Measurements from ENCODE around the gene COX8C. TPM values are rescaled to one million over a fixed set of nuclear protein-coding genes. Genes with fewer than 3 reads are reported as not detected.
A peak's percentile ranks its signal among the peaks of the same experiment; 100 is the strongest.

Gene COX8C
- total and polyA plus RNA-seq, 9 of the 15 experiments (the other 6 are each of a cell fraction or from before 2014, with no cell fraction given), result not detected

GRCh38 chr14:93369713-93370266 lies 22.8 kb downstream of the COX8C start:
- H3K9me3 ChIP-seq (replicated peaks; ENCODE audit: control insufficient read depth, insufficient read depth, low read depth, low read length), result no peaks in the 10 kb centered on the region
- FAIRE-seq (no peak), ATAC-seq (no peak), DNase-seq (ENCODE audit: extremely low read depth in 1 of 4, low spot score in 3 of 4) (no peak)
- H3K9me1 ChIP-seq (ENCODE audit: control insufficient read depth, insufficient read depth, low read length), result no peaks in the 10 kb centered on the region
- no peaks in the 10 kb centered on the region for H3K4me1 ChIP-seq (replicated peaks in 1 of 2; ENCODE audit: control insufficient read depth in 2 of 2, insufficient read depth in 2 of 2, low read length in 2 of 2)
- TF ChIP-seq RREB1 (CRISPR knock-in tag; IDR thresholded peaks at IDR 0.05), result no peak
- no peak for TF ChIP-seq SRF (CRISPR knock-in tag; IDR thresholded peaks at IDR 0.05)
- no peak for TF ChIP-seq SAP30 (IDR thresholded peaks at IDR 0.05; ENCODE audit: borderline replicate concordance, insufficient read depth, low read depth, low read length, poor library complexity, severe bottlenecking)
- TF ChIP-seq ZBED1 (IDR thresholded peaks at IDR 0.05), result no peak
- TF ChIP-seq ATF4 (CRISPR knock-in tag; IDR thresholded peaks at IDR 0.05), result no peak
- no peak for TF ChIP-seq MAZ (CRISPR knock-in tag; conservative IDR thresholded peaks at IDR 0.05 in 1 of 2, IDR thresholded peaks at IDR 0.05 in 1 of 2)
- no peak for TF ChIP-seq NFIX (CRISPR knock-in tag; IDR thresholded peaks at IDR 0.05; ENCODE audit: low read depth)
- no peak for TF ChIP-seq GABPA (tag; conservative IDR thresholded peaks at IDR 0.05; ENCODE audit: low read depth)
- TF ChIP-seq HMBOX1 (IDR thresholded peaks at IDR 0.05), result peak; percentile 84
- POLR2A ChIA-PET, result interaction anchor here (0.9 kb wide), 1 partner anchor 163 kb away, joined by 3 read pairs; the partner anchor contains the start of genes GON7 and UBR7
- H3K27me3 ChIP-seq (ENCODE audit: control insufficient read depth in 2 of 2, insufficient read depth in 2 of 2, low read length in 2 of 2), result no peaks in the 10 kb centered on the region; a peak in 1 of 5 replicates
- no peak overlapping the region for H3K4me2 ChIP-seq (ENCODE audit: insufficient read depth, low read length)
- in situ Hi-C loops (cut with MboI) (no loop called here), intact Hi-C loops (cut with micrococcal nuclease) (no loop called here)
- no peak overlapping the region for H3K9ac ChIP-seq (ENCODE audit: insufficient read depth in 1 of 2, low read depth in 2 of 2, low read length in 2 of 2)
- H4K20me1 ChIP-seq (replicated peaks; ENCODE audit: control insufficient read depth, insufficient read depth, low read length), result no peaks in the 10 kb centered on the region
- no peaks in the 10 kb centered on the region for H3K79me2 ChIP-seq (ENCODE audit: control insufficient read depth, insufficient read depth, low read length)
- no TSS peak for BruUV-seq (replicated peaks)
- no peak overlapping the region for H2AFZ ChIP-seq (ENCODE audit: low read depth, low read length)
- CTCF ChIA-PET (ENCODE audit: low intra/inter-chr PET ratio), result no interaction called here
- no peak overlapping the region for H3K4me3 ChIP-seq
- H3K27ac ChIP-seq (ENCODE audit: extremely low read depth, low read depth, low read length), result no peak overlapping the region
- 0% methylated on average over 4 of the region's 4 CpGs for WGBS (ENCODE audit: insufficient coverage, low coverage, missing lambda C conversion rate)
- H3K36me3 ChIP-seq (ENCODE audit: control insufficient read depth, insufficient read depth, low read length), result no peaks in the 10 kb centered on the region
